HepG2 (cell line): ENCODE results near the gene NEURL1. TPM values are rescaled to one million over a fixed set of nuclear protein-coding genes. Genes with fewer than 3 reads are reported as not detected.
A peak's percentile ranks its signal among the peaks of the same experiment; 100 is the strongest.

Source experiments
- ATAC-seq: fragments of 200-7000 bp; cut with Tn5 transposase; 3 replicates; pipeline ENCODE4 v1.9.1; 2020; ENCODE audit warnings: mild to moderate bottlenecking, moderate library complexity
- BruUV-seq: library from RNA; stranded (reverse); fragments of 400-500 nt; replicated peaks from 2 replicates; lab custom pipeline; 2021; lab: Mats Ljungman, UMichigan
- CTCF ChIA-PET: fragments of 300-600 bp; formaldehyde crosslinking; extraction: SDS; loops from one replicate; lab custom pipeline; 2021; ENCODE audit warnings: low total read pairs, inconsistent platforms, low intra/inter-chr PET ratio; lab: Yijun Ruan, JAX
- POLR2A ChIA-PET: fragments of 350-600 bp; sonication (Branson Sonifier 250); formaldehyde crosslinking; loops from one replicate; lab custom pipeline; 2020; ENCODE audit warnings: antibody characterized with exemption, inconsistent platforms; lab: Yijun Ruan, JAX
- DNase-seq: peaks from one replicate; pipeline ENCODE4 v3.0.0-alpha.2; 2015; ENCODE audit warnings: low spot score
- FAIRE-seq: peaks from 3 replicates; lab custom pipeline; 2011; peaks lifted over from hg19 to GRCh38; lab: Jason Lieb, UNC
- H2AFZ ChIP-seq: one replicate; pipeline ENCODE4 v1.6.1; 2011; ENCODE audit warnings: low read length, inconsistent platforms
- H3K27ac ChIP-seq: fragments of 300-600 bp; 3 replicates; pipeline ENCODE4 v1.8.0; 2011; ENCODE audit warnings: mixed run types, mild to moderate bottlenecking, mixed read lengths, low read length, inconsistent platforms; ENCODE audit not compliant: insufficient read depth; ENCODE audit errors: extremely low read length
- H3K27me3 ChIP-seq, 2 experiments: fragments of 200-600 bp in 1 of 2; 2 replicates in 1 of 2; 3 replicates in 1 of 2; pipeline versions ENCODE4 v1.6.0 to v1.8.0; 2011; ENCODE audit warnings: low read length in 2 of 2, mild to moderate bottlenecking in 2 of 2, moderate library complexity in 2 of 2, inconsistent platforms in 1 of 2; ENCODE audit not compliant: insufficient read depth in 2 of 2, control insufficient read depth in 1 of 2
- H3K36me3 ChIP-seq, 2 experiments: fragments of 200-600 bp in 1 of 2; replicated peaks in 1 of 2; 2 replicates in 1 of 2; 3 replicates in 1 of 2; pipeline versions ENCODE4 v1.5.1 to v1.8.0; 2011; ENCODE audit warnings: low read length in 2 of 2, inconsistent platforms in 1 of 2; ENCODE audit not compliant: insufficient read depth in 2 of 2, control insufficient read depth in 1 of 2
- H3K4me1 ChIP-seq: 2 replicates; pipeline ENCODE4 v1.5.1; 2012; ENCODE audit warnings: low read length, inconsistent platforms; ENCODE audit not compliant: insufficient read depth
- H3K4me2 ChIP-seq: 2 replicates; pipeline ENCODE4 v1.6.0; 2011; ENCODE audit warnings: low read depth, low read length, inconsistent platforms
- H3K4me3 ChIP-seq, 3 experiments: fragments of 200-600 bp in 1 of 3; sonication (generic), shearing (Covaris generic) in 1 of 3; replicated peaks in 1 of 3; 2 replicates each; pipeline ENCODE4 v1.5.1; 2011 to 2016; ENCODE audit warnings: low read length in 3 of 3, inconsistent platforms in 2 of 3, low read depth in 2 of 3, mild to moderate bottlenecking in 2 of 3, control low read depth in 1 of 3, mixed read lengths in 1 of 3; ENCODE audit not compliant: insufficient read depth in 1 of 3
- H3K79me2 ChIP-seq: one replicate; pipeline ENCODE4 v1.6.1; 2011; ENCODE audit warnings: low read length, inconsistent platforms; ENCODE audit not compliant: insufficient read depth
- H3K9ac ChIP-seq: 2 replicates; pipeline ENCODE4 v1.6.0; 2011; ENCODE audit warnings: mild to moderate bottlenecking, low read depth, low read length, inconsistent platforms; ENCODE audit not compliant: insufficient read depth
- H3K9me3 ChIP-seq: 2 replicates; pipeline ENCODE4 v1.5.1; 2012; ENCODE audit warnings: mild to moderate bottlenecking, low read length
- H4K20me1 ChIP-seq: 2 replicates; pipeline ENCODE4 v1.6.0; 2011; ENCODE audit warnings: inconsistent platforms, mild to moderate bottlenecking, low read length, moderate library complexity; ENCODE audit not compliant: insufficient read depth
- CENPX ChIP-seq: sonication (generic); formaldehyde crosslinking; IDR thresholded peaks from 2 replicates; pipeline ENCODE4 v1.9.0; 2021; ENCODE audit warnings: mild to moderate bottlenecking, missing genetic modification reagents, moderate library complexity
- GATA4 ChIP-seq: sonication (generic); IDR thresholded peaks from 2 replicates; pipeline ENCODE4 v1.6.1; 2016; ENCODE audit warnings: antibody characterized with exemption, low read depth, borderline replicate concordance
- MEF2D ChIP-seq: sonication (generic); formaldehyde crosslinking; IDR thresholded peaks from 2 replicates; pipeline ENCODE4 v1.5.1; 2020; ENCODE audit warnings: mild to moderate bottlenecking, missing genetic modification reagents
- NFKBIZ ChIP-seq: IDR thresholded peaks from 2 replicates; pipeline ENCODE4 v1.6.1; 2018; ENCODE audit warnings: missing genetic modification reagents, missing compliant biosample characterization
- STAG1 ChIP-seq: sonication (generic); formaldehyde crosslinking; IDR thresholded peaks from 2 replicates; pipeline ENCODE4 v1.4.0; 2020; ENCODE audit warnings: missing genetic modification reagents
- TBP ChIP-seq: sonication (generic); formaldehyde crosslinking; IDR thresholded peaks from 2 replicates; pipeline ENCODE4 v1.5.0; 2020; ENCODE audit warnings: missing genetic modification reagents
- YY1 ChIP-seq: IDR thresholded peaks from 2 replicates; pipeline ENCODE4 v1.6.1; 2011; ENCODE audit warnings: low read length, low read depth, moderate library complexity, mild to moderate bottlenecking; ENCODE audit not compliant: insufficient read depth, insufficient replicate concordance
- ZFP36L2 ChIP-seq: sonication (generic); formaldehyde crosslinking; IDR thresholded peaks from 2 replicates; pipeline ENCODE4 v1.4.0; 2020; ENCODE audit warnings: missing genetic modification reagents
- ZNF432 ChIP-seq: sonication (generic); formaldehyde crosslinking; IDR thresholded peaks from 2 replicates; pipeline ENCODE4 v1.5.0; 2020; ENCODE audit warnings: missing genetic modification reagents, mild to moderate bottlenecking, borderline replicate concordance
- ZNF552 ChIP-seq: sonication (generic); formaldehyde crosslinking; IDR thresholded peaks from 2 replicates; pipeline ENCODE4 v1.9.0; 2022; ENCODE audit warnings: missing genetic modification reagents, mild to moderate bottlenecking, borderline replicate concordance
- ZNF709 ChIP-seq: sonication (generic); formaldehyde crosslinking; IDR thresholded peaks from 2 replicates; pipeline ENCODE4 v1.5.0; 2020; ENCODE audit warnings: mild to moderate bottlenecking, missing genetic modification reagents
- ZSCAN30 ChIP-seq: sonication (generic); formaldehyde crosslinking; IDR thresholded peaks from 2 replicates; pipeline ENCODE4 v1.5.0; 2020; ENCODE audit warnings: mild to moderate bottlenecking, missing genetic modification reagents
- WGBS: methylation state at CpG from one replicate; pipeline ENCODE4 v1.1.6; 2017; ENCODE audit warnings: low lambda C conversion rate; 5-methylcytosine and 5-hydroxymethylcytosine counted together
- in situ Hi-C: cut with HindIII; loops from 2 replicates; pipeline ENCODE4 v1.10.0; 2017; ENCODE audit warnings: low pct_unique_long_range_greater_than_20kb; ENCODE audit not compliant: extremely low pct_ligation_motif_present
- intact Hi-C: fragments of 100-400 bp; cut with micrococcal nuclease; formaldehyde crosslinking; loops from one replicate; pipeline ENCODE4 v1.10.0; 2022; ENCODE audit not compliant: unreplicated experiment
- polyA plus RNA-seq, 8 experiments: library from polyadenylated mRNA; depleted of rRNA in 3 of 8; stranded (reverse) in 7 of 8; unstranded in 1 of 8; fragments of >200 nt; fragmentation: Illumina TruSeq in 4 of 8; extraction: Trizol in 4 of 8; gene quantifications; 2 replicates each; pipeline versions ENCODE4 v1.2.1 to v1.2.3, GENCODE V29; 2011 to 2016; ENCODE audit warnings: low read depth in 4 of 8, missing spikeins in 1 of 8, mixed read lengths in 1 of 8; ENCODE audit not compliant: insufficient read depth in 1 of 8
- total RNA-seq, 5 experiments: library from RNA; depleted of rRNA; stranded (reverse); fragments of >200 nt; fragmentation: Illumina TruSeq; extraction: Trizol; gene quantifications; 2 replicates each; pipeline ENCODE4 v1.2.3, GENCODE V29; 2016; ENCODE audit warnings: low read depth in 1 of 5
- TF ChIP-seq, protein P1 (sequence below): sonication (generic); formaldehyde crosslinking; IDR thresholded peaks from 2 replicates; pipeline ENCODE4 v1.4.0; 2020; ENCODE audit warnings: low read depth, mild to moderate bottlenecking, missing genetic modification reagents
- TF ChIP-seq, protein P2 (sequence below): sonication (generic); formaldehyde crosslinking; IDR thresholded peaks from 2 replicates; pipeline ENCODE4 v1.5.0; 2020; ENCODE audit warnings: mild to moderate bottlenecking, missing genetic modification reagents, moderate library complexity

NEURL1 gene
- total and polyA plus RNA-seq, 2 of the 13 experiments (the other 11 are each of a cell fraction or from before 2014, with no cell fraction given): not detected

DNA sequence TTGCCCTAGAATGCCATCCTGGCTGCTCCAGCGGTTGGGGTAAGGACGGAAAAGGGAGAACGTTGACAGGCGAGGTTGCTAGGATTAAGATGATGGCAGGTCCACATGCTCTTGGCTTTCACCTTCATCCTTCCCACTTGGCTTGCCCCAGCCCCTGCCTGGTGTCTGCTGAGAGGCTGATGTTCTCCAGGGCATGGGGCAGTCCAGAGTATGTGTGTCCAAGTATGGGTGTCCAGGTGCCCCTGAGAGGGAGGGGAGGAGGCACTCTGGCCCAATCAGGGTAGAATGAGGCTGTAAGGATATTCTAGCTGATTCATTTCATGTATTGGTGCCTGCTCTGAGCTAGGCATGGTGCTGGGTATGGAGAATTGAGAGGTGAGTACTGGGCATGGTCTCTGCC, 12.6 kb downstream of the NEURL1 start (continued):
- no peak for TF ChIP-seq ZSCAN30 (CRISPR knock-in tag)
- no peak for TF ChIP-seq YY1
- no peak for TF ChIP-seq ZNF552 (CRISPR knock-in tag)
- no peak for TF ChIP-seq MEF2D (CRISPR knock-in tag)
- TF ChIP-seq GATA4: no peak
- TF ChIP-seq, protein P1, sequence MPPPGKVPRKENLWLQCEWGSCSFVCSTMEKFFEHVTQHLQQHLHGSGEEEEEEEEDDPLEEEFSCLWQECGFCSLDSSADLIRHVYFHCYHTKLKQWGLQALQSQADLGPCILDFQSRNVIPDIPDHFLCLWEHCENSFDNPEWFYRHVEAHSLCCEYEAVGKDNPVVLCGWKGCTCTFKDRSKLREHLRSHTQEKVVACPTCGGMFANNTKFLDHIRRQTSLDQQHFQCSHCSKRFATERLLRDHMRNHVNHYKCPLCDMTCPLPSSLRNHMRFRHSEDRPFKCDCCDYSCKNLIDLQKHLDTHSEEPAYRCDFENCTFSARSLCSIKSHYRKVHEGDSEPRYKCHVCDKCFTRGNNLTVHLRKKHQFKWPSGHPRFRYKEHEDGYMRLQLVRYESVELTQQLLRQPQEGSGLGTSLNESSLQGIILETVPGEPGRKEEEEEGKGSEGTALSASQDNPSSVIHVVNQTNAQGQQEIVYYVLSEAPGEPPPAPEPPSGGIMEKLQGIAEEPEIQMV (CRISPR knock-in tag): no peak
- TF ChIP-seq ZNF432 (CRISPR knock-in tag): no peak
- TF ChIP-seq ZFP36L2 (CRISPR knock-in tag): no peak
- TF ChIP-seq CENPX (CRISPR knock-in tag): no peak
- no peak for TF ChIP-seq NFKBIZ (CRISPR knock-in tag)
- no peak for TF ChIP-seq TBP (CRISPR knock-in tag)

DNA sequence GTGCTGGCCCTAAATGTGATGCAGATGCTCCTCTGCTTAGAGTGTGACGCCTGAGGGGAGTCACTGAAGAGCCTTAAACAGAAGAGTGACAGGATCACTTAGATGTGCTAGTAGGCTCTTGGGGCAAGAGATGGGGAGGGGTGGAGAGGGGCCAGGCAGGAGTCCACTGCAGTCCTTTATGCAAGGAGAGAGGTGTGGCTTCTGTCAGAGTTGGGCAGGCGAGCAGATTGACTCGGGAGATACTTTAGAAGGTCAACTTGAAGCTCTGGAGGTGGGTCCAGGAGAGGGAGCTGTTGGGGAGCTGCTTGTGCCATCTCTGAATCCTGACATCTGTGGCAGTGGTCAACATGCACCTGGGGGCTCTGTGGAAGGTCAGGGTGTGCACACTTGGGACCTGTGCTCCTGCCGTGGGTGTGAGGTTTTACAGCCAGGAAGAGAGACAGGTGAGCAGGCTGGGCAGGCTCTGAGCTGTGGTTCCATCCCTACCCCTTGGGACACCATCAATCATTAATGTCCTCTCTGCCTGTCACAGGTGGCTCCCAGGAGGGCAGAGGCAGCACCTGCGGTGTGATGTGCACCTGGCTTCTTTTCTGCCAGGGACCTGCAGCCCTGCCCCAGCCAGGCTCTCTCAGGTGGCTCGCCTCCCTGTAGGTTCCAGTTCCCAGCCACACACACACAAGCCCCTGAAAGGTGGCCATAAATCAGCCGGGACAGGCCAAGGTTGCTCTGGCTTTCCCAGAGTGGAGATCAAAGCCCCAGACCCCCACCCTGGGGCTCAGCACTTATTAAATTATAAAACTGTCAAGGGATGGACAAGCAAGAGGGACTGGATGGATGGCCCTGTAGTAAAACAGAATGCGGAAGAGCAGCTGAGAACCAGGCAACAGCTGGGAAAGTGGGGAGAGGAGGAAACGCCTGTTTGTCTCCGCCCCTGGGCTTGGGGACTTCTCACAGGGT, 14.0 kb downstream of the NEURL1 start:
- TF ChIP-seq, protein P2, sequence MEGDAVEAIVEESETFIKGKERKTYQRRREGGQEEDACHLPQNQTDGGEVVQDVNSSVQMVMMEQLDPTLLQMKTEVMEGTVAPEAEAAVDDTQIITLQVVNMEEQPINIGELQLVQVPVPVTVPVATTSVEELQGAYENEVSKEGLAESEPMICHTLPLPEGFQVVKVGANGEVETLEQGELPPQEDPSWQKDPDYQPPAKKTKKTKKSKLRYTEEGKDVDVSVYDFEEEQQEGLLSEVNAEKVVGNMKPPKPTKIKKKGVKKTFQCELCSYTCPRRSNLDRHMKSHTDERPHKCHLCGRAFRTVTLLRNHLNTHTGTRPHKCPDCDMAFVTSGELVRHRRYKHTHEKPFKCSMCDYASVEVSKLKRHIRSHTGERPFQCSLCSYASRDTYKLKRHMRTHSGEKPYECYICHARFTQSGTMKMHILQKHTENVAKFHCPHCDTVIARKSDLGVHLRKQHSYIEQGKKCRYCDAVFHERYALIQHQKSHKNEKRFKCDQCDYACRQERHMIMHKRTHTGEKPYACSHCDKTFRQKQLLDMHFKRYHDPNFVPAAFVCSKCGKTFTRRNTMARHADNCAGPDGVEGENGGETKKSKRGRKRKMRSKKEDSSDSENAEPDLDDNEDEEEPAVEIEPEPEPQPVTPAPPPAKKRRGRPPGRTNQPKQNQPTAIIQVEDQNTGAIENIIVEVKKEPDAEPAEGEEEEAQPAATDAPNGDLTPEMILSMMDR: peak; percentile 42
- TF ChIP-seq STAG1 (CRISPR knock-in tag): 0 out of 2 replicates have a peak, but pooled peaks have one; percentile 10
- TF ChIP-seq ZNF709 (CRISPR knock-in tag): no peak
- TF ChIP-seq, all 625 proteins: peak for 2
- CTCF ChIA-PET: no interaction called here
- Histone ChIP-seq H3K4me3 (no peak overlapping the region), H3K27me3 (peaks cover 4 to 59% of the 10 kb centered on the region in 2 experiments; a peak in 3 of 5 replicates), H3K9ac (no peak overlapping the region), H2AFZ (no peak overlapping the region), H3K79me2 (no peaks in the 10 kb centered on the region), H3K36me3 (no peaks in the 10 kb centered on the region), H3K9me3 (no peaks in the 10 kb centered on the region), H3K4me2 (no peak overlapping the region), H3K27ac (no peak overlapping the region), H3K4me1 (peaks cover 25% of the 10 kb centered on the region), H4K20me1 (no peaks in the 10 kb centered on the region)
- peak; percentile 36 for ATAC-seq
- 26% methylated on average over 6 of the region's 10 CpGs for WGBS
- DNase-seq: no peak
- no peak for FAIRE-seq
- intact Hi-C loops: no loop called here
- in situ Hi-C loops: no loop called here
- POLR2A ChIA-PET: no interaction called here
- no TSS peak for BruUV-seq
